DMS 273 (cell line): Measurements from ENCODE around the gene VPS26A.

Experiments
- DNase-seq: peaks from one replicate; lab custom pipeline; 2025; ENCODE audit not compliant: unreplicated experiment; lab: John Stamatoyannopoulos, UW

Gene VPS26A

DNA sequence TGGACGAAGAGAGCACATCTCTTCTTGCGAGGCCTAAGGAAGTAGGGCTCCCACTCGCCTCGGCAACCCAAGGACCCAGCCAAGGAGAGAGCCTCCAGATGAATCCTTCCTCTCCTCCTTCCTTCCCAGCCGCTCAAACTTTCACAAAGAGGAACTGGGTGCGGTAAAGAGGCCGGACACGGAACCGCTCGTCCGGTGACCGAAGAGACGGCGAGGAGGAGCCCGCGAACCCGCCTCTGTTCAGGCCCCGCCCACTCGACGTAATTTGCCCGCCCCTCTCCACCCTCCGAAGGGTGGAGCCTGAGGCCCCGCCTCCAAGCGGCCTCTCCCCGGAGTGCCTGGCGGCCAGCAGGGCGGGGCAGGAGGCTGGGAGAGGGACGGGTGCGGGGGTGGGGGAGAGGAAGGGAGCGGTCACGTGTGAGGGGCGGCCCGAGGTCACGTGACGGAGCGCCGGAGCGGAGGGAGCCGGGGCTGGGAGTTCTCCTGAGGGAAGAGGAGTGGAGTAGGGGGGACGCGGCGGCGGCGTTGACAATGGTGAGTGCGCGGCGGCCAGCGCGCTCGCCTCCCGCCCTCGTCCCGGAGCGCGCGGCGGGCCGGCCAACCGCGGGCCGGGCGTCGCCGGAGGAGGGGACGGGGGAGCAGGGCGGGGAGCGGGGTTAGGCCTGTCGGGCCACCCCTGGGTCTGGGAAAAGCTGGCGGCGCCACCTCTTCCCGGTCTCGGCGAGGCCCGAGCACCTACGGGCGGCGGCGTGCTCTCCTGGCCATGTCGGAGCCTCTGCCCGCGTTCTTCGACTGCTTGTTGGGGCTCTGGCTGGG, at the start of gene VPS26A:
TSS of gene VPS26A (plus strand) at position 432 of the 816 bp plus-strand sequence. CDS start at position 532, 100 bp downstream.
- DNase-seq, result peak; percentile 97

DNA sequence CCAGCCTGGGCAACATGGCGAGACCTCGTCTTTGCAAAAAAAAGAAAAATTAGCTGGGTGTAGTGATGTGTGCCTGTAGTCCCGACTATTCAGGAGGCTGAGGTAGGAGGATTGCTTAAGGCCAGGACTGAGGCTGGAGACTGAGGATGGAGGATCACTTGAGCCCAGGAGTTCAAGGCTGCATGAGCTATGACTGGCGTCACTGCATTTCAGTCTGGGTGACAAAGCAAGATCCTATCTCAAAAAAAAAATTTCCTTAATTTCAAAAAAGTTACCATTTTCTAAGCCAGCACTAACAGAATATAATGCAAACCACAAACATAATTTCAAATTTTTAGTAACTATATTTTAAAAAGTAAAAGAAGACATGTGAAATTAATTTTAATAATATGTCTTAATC, 49.4 kb upstream of the VPS26A start:
- DNase-seq, result no peak

DNA sequence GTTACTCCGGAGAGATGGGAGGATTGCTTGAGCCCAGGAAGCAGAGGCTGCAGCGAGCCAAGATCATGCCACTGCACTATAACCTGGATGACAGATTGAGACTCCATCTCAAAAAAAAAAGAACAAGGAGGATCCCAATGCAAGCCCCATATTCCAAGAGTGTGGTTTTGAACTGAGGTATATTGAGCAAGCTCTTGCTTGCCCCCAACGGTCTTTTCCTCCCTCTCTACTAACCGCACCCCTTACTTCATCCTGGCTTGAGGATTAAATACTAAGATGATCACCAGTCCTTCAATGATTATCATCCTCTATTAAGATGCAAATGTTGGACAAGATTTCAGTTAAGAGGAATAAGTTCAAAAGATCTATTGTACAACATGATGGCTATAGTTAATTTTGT, 48.5 kb upstream of the VPS26A start:
- DNase-seq, result no peak

DNA sequence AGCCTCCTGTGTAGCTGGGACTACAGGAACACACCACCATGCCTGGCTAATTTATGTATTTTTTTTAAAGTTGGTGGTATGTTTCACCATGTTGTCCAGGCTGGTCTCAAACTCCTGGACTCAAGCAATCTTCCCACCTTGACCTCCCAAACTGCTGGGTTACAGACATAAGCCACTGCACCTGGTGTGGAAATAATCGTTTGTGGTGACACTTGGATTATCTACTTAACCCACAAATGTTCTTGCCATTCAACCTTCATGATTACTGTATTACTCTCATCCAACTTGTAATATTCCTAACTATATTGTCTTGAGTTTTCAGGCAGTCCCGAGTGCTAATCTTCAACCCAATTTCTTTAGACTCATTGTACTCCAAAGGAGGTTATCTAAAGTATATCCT, 45.7 kb upstream of the VPS26A start:
- no peak for DNase-seq

DNA sequence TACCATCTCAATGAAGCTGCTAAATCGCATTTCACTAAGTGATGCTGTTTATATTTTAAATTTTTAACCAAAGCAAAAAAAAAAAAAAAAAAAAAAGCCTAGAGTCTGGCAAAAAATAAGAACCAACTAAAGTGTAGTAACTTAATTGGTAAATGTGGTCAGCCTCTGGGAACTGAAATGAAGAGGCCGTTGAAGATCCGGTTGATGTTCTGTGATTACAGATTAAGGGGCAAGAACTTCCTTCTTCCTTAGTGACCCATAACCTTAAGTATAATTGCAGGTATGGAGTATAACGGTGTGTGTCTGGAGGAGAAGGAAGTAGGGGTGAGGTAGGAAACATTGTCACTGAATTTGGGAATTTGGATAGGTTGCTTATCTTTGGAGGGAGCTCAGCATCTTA, 43.8 kb upstream of the VPS26A start:
- no peak for DNase-seq

DNA sequence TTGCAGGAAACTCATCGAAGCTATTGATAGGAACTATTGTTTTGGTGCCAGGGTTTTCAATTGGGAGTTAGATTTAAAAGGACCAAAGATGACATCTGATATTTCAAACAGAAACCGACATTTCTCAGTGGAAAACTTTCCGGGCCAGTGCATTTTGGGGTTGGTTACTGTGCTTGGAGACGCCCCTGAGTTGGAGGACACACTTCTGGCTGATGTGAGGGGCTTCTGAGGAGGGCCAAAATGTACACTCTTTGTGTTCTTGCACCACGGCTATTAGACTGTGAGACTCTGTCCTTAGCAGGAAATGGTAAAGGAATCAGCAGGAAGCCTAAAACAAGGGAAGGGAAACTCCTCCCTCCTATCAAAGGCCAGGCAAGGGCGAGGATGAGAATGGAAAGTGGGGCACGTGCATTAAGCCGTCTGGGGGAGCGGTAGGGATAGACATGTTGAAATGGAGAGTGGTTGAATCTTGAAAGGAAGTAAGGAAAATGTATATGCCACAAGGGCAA, 37.9 kb upstream of the VPS26A start:
- no peak for DNase-seq

DNA sequence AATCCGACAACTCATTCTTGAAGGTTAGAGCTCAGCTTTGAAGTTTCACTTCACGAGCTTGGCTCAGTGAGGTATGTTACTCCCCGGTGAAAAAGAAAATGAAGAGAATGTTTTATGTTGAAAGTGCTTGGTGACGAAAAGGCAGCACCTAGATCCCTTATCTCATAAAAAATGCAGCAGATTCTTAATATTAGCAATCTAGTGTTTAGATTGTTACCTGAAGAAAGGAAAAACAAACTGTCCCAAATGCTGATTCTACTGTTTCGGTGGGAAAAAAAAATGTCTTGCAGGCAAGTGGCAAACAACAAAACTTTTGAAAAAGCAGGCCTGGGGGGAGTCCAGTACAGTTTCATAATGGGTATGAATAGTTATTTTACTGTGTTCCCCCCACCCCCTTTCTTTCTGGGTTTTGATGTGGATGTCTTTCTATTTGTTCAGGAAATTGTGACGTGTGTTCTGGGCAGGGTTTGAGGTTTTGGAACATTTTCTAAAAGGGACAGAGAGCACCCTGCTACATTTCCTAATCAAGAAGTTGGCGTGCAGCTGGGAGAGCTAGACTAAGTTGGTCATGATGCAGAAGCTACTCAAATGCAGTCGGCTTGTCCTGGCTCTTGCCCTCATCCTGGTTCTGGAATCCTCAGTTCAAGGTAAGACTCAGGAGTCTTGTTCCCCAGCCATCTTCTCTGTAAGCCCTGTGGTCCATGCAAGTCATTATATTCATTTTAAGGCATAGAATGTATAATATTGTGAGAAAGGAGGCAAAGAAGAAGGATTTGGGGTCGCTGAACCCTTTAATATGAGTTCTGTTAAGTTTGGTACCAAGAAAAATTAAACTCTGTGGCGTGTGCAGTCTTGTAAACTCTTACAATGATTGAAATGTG, 36.1 kb upstream of the VPS26A start, which contains the start of gene SRGN:
TSS of gene SRGN (plus strand) at position 514 of the 881 bp plus-strand sequence. CDS start at position 569, 55 bp downstream.
- DNase-seq, result no peak

DNA sequence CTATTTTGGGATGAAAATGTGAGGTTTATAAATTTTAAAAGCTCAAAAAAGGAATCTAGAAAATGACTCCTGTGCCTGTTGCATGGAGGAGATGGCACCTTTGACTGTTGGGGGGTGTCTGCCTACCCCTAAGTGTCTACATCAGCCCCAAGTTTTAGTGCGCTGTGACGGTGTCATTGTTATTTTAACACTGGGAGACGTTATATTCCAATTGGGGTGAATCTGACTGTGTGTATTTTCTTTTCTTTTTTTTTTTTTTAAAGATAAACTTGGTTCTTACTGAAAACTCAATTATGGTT, 35.6 kb upstream of the VPS26A start:
- DNase-seq, result no peak

DNA sequence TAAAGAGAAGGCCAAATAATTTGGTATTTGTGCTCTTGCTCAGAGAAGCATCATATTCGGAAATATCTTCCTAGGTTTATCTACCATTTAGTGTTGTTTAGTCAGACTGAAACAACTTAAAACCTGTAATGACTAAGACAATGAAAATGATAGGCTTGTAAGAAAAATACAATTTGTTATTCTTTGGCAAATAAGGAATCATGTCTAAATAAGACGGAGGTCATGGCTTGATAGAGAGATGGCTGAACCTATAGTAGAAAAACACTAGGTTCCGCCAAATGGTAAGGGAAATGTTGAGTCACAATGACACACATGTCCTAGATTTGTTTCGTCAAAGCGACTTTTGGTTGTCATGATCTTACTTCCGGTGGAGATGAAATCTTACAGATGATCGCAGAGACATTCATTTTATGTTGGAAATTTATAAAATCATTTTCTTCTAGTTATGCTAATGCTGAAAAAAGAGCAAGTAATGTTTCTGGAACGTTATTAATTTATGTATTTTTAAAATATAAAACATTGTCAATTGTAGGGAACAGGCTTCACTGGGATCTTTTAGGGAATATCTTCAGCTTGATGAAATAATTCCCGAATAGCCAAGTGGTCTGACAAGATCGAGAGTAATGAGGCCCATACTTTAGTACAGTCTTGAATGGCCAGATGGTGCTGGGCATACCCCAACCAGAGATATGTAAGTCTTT, 35.0 kb upstream of the VPS26A start:
- DNase-seq, result no peak

DNA sequence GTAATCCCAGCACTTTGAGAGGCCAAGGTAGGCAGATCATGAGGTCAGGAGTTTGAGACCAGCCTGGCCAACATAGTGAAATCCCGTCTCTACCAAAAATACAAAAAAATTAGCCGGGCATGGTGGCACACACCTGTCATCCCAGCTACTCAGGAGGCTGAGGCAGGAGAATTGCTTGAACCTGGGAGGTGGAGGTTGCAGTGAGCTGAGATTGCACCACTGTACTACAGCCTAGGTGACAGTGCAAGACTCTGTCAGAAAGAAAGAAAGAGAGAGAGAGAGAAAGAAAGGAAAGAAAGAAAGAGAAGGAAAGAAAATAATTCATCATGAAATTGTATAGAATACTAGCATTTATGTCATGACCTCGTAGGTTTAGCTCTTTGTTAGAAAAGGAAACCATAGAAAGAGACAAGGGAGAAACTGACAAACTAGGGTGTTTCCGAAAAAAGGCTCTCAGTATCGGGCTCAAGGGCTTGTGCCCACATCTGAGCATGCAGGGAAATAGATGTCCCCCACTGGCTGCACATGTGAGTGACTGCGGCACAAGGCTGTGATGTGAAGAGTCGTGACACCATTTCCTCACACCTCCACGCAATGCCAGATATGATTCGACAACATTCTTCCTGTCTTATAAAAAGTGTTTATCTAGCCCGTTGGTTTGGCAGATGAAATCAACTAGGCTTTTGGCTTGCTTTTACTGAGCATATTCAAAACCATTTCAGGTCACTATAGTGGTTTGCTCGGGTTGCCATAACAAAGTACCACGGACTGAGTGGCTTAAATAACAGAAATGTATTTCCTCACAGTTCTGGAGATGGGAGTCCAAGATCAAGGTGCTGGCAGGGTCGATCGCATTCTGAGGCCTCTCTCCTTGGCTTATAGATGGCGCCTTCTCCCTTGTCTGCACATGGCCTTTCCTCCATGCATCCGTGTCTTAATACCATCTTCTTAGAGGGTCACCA, 34.1 kb upstream of the VPS26A start:
- DNase-seq, result no peak

DNA sequence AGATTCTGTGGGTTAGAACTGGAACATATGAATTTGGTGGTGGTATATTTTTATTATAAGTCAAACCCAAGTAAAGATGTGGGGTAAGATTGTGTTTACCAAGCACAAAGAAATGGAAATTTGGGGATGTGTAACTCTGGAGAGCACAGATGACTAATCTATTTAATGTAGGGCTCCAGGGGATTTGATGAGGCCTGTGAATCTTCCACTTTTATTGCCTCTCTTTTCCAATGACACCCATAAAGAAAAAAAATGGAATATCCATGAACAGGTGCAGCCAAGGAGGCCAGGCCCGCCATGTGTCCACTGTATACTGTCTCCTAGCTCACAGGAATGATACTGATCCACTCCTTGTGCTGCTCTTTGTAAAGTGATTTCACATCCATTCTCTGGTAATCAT, 33.3 kb upstream of the VPS26A start:
- DNase-seq, result no peak

DNA sequence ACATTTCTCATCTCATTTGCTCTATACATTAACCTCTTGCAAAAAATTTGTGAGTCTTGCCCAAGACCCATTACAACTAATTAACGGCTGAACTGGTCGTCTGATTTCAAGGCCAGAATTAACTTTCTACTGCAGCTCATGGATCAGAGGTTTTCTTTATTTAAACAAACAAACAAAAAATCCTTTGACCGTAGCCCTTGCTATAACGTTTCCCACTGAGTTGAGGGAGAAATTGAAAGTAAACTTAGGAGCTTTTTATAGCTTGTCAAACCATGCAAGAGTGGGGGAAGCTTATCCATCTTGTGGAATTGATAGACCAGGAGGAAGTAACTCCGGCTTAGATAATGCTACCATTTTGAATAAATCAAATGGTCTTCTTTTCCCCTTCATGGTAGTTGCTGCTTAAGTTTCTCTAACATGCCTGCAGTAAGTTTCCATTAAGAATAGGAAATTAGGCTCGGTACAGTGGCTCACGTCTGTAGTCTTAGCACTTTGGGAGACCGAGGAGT, 32.8 kb upstream of the VPS26A start:
- no peak for DNase-seq

DNA sequence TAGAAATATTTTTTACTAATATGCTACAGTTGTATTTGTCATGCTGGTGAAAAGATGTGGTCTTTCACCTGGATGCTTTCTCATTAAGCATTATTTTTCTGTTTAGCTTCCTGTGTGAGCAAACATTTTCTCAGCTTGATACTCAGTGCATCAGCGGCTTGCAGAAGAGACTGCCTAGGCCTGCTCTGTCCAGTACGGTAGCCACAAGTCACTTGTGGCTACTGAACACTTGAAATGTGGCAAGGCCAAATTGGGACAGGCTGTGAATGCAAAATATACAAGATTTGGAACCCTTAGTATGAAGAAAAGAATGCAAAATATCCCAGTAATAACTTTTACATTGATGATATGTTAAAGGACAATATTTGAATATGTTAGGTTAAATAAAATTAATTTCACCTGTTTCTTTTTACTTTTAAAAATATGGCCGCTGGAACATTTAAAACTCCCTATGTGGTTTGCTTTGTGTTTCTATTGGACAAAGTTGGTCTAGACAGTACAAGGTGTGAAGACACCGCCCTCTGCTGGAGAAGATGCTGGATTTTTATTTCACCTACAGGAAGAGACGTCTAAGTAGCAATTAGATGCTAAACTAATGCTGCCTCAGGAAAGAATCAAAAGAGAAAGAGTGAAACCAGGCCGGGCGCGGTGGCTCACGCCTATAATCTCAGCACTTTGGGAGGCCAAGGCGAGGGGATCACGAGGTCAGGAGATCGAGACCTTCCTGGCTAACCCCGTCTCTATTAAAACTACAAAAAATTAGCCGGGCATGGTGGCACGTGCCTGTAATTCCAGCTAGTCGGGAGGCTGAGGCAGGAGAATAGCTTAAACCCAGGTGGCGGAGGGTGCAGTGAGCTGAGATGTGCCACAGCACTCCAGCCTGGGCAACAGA, 30.8 kb upstream of the VPS26A start:
- DNase-seq, result peak; percentile 83

DNA sequence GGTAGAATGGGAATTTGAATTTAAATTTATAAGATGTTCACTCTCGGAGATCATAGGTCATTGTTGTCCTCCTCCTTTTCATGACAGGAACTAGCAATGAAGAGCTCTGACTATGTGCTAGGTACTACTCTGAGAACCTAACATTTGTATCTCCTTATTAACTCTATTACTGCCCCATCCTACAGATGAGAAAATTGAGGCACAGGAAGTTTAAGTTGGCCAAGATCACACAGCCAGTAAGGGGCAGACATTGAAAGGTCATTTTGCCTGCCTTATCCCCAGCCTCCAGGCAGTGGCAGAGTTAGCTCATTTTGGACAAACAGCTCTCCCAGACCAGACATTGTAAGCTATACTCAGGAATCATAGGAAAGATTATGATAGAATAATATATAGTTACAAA, 30.0 kb upstream of the VPS26A start:
- peak; percentile 13 for DNase-seq

DNA sequence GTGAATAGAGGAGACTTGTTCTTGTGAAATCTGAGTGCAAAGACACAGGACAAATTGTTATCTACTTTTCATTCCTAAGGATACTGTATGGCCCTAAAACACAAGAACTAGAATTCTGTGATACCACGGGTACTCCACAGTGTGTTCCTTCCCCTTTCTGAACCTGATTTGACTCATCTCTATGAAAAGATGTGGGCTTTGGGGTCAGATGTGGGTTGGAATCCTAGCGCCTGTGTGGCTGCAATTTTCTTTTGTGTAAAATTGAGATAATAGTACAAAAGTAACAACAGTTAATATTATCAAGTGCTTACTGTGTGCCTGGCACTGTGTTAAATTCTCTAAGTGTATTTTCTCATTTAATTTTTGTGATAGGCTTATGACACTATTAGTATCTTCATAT, 27.9 kb upstream of the VPS26A start:
- no peak for DNase-seq

DNA sequence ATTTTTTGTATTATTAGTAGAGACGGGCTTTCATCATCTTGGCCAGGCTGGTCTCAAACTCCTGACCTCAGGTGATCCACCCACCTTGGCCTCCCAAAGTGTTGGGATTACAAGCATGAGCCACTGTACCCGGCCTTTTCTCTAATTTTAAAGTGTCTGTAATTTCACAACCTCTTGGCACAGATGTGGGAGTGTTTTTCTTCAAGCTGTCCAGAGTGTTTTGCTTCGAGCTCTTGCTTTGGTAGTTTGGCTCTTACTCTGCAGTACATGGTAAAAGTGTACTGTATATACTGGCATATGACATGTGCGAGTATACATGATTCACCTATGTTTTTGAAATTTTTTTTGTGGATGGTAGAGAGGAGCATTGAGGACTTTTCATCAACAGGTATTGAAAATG, 26.2 kb upstream of the VPS26A start:
- no peak for DNase-seq

DNA sequence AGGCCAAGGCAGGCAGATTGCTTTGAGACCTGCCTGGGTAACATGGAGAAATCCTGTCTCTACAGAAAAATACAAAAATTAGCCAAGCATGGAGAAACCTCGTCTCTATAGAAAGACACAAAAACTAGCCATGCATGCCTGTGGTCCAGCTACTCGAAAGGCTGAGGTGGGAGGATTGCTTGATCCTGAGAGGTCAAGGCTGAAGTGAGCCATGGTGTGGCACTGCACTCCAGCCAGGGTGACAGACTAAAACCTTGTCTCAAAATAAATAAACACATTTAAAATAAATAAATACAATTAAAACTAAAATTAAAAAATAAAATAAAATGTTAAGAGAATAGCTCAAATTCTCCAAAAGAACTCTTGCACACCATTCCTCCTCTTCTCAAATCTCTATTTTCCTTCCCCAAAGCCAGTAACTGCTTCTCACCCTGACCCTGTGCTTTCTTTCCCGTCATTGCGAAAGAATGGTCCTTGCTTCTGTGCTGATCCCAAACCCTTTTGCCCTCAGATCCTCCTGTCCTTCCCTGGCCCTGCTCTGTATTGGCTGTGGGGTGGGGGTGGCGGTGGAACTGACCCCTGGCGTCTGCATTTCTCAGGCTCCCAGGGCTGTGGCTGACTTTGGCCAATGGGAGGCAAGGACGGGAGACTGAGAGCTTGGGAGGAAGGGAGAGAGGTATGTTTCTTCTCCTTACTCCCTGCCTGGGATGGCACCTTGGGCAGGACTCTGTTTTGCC, 23.7 kb upstream of the VPS26A start:
- no peak for DNase-seq

DNA sequence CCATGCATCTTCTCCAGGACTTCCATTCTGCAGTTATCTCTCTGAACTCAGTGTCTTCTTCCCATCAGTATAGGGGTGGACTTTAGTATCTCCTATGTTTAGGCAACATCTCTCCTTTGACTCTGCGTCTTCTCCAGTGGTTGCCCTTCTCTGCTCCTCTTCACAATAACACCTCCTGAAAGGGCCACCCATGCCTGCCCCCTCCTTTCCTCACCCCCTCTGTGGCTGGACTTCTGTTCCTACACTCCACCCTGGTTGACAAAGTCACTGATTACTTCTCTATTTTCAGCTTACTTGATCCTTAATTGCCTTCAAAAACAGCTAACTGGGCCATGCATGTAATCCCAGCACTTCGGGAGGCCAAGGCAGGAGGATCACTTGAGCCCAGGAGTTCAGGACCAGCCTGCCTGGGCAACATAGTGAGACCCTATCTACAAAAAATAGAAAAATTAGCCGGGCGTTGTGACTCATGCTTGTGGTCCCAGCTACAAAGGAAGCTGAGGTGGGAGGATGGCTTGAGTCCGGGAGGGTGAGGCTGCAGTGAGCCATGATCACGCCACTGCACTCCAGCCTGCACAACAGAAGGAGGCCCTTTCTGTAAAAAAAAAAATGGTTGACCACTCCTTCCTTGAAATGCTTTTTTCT, 22.4 kb upstream of the VPS26A start:
- no peak for DNase-seq
